Esophagus (tissue), 2 donors: ENCODE results near the gene PARD3. TPM values are rescaled to one million over a fixed set of nuclear protein-coding genes. Genes with fewer than 3 reads are reported as not detected.
"Not testable (repeated sequence)": the region's sequence is repeated elsewhere in the genome, so short reads cannot be mapped to it uniquely, and the experiment has no call there.

Experiments used
- H3K27ac ChIP-seq, 2 donors: one replicate each; pipeline ENCODE4 v1.5.1; 2013; ENCODE audit warnings: low read depth in 2 of 2, mild to moderate bottlenecking in 2 of 2, inconsistent platforms in 1 of 2, low read length in 1 of 2, moderate library complexity in 1 of 2
- H3K27me3 ChIP-seq, 2 donors: one replicate each; pipeline ENCODE4 v1.6.1; 2013; ENCODE audit warnings: low read length in 2 of 2, control low read depth in 1 of 2, mild to moderate bottlenecking in 1 of 2; ENCODE audit not compliant: insufficient read depth in 2 of 2, control insufficient read depth in 1 of 2
- H3K36me3 ChIP-seq, 2 donors: one replicate each; pipeline ENCODE4 v1.6.1; 2013; ENCODE audit warnings: low read length in 1 of 2; ENCODE audit not compliant: control insufficient read depth in 2 of 2, insufficient read depth in 2 of 2
- H3K4me1 ChIP-seq, 2 donors: one replicate each; pipeline ENCODE4 v1.6.1; 2013; ENCODE audit warnings: low read length in 1 of 2; ENCODE audit not compliant: control insufficient read depth in 2 of 2, insufficient read depth in 2 of 2
- H3K4me3 ChIP-seq, 2 donors: one replicate each; pipeline ENCODE4 v1.5.1; 2013; ENCODE audit warnings: low read length in 2 of 2, mild to moderate bottlenecking in 2 of 2, low read depth in 1 of 2, moderate library complexity in 1 of 2
- H3K9me3 ChIP-seq, 2 donors: one replicate each; pipeline ENCODE4 v1.6.1; 2013; ENCODE audit warnings: mild to moderate bottlenecking in 2 of 2, low read depth in 1 of 2, low read length in 1 of 2, moderate library complexity in 1 of 2; ENCODE audit not compliant: control insufficient read depth in 2 of 2, insufficient read depth in 1 of 2
- WGBS, 2 donors: extraction: QIAGEN DNeasy Blood & Tissue Kit; methylation state at CpG; one replicate each; pipeline ENCODE4 v1.1.7; 2013; 5-methylcytosine and 5-hydroxymethylcytosine counted together
- polyA plus RNA-seq, 2 donors: library from polyadenylated mRNA; stranded (reverse); fragments of 200-250 nt; gene quantifications; one replicate each; pipeline ENCODE4 v1.2.3, GENCODE V29; 2013
- donor health status: healthy with polysubstance abuse.
- donor health status: Bipolar disorder and iron deficiency.

The PARD3 gene
- polyA plus RNA-seq, 2 donors, result 40.3 to 71.3 TPM

DNA sequence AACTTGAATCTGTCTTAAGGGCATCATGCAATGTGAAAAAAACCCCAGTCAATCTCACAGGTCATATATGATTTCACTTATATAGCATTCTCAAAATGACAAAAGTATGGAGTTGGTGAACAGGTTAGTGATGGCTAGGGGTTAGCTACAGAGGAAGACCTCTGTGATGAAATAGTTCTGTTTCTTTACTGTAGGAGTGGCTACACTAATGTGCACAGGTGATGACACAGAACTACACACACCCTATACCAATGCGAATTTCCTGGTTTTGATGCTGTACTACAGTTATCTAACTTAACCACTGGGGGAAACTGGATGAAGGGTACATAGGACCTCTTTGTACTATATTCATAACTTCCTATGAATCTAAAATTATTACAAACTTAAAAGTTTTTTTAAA, 541.8 kb downstream of the PARD3 start:
- Histone ChIP-seq H3K27ac (no peak overlapping the region), H3K4me3 (no peak overlapping the region), H3K36me3 (no peaks in the 10 kb centered on the region), H3K9me3 (no peaks in the 10 kb centered on the region), H3K27me3 (no peaks in the 10 kb centered on the region), H3K4me1 (no peaks in the 10 kb centered on the region)
- WGBS, 2 donors, result 90% methylated on average over 1 of the region's 1 CpG

DNA sequence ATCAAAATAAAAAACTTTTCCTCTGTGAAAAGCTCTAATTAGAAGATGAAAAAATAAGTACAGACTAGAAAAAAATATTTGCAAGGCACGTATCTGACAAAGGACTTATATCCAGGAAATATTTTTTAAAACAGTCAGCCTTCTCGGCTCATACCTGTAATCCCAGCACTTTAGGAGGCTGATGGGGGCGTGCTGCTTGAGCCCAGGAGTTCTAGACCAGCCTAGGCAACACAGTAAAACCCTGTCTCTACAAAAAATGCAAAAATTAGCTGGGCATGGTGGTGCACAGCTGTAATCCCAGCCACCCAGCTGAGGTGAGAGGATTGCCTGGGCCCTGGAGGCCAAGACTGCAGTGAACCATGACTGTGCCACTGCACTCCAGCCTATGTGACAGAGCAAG, 542.8 kb downstream of the PARD3 start:
- Histone ChIP-seq H3K4me1 (no peaks in the 10 kb centered on the region), H3K36me3 (no peaks in the 10 kb centered on the region), H3K27me3 (no peaks in the 10 kb centered on the region), H3K9me3 (no peaks in the 10 kb centered on the region), H3K4me3 (no peak overlapping the region), H3K27ac (no peak overlapping the region)
- WGBS, 2 donors, result 84 to 92% methylated on average over 3 of the region's 3 CpGs

DNA sequence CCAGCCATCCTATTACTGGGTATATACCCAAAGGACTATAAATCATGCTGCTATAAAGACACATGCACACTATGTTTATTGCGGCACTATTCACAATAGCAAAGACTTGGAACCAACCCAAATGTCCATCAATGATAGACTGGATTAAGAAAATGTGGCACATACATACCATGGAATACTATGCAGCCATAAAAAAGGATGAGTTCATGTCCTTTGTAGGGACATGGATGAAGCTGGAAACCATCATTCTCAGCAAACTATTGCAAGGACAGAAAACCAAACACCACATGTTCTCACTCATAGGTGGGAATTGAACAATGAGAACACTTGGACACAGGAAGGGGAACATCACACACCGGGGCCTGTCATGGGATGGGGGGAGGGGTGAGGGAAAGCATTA, 546.7 kb downstream of the PARD3 start:
- H3K4me1 ChIP-seq, H3K4me3 ChIP-seq, H3K9me3 ChIP-seq, H3K36me3 ChIP-seq, H3K27ac ChIP-seq, H3K27me3 ChIP-seq: not testable (repeated sequence)
- WGBS, 2 donors, result 94 to 100% methylated on average over 1 to 2 of the region's 2 CpGs

DNA sequence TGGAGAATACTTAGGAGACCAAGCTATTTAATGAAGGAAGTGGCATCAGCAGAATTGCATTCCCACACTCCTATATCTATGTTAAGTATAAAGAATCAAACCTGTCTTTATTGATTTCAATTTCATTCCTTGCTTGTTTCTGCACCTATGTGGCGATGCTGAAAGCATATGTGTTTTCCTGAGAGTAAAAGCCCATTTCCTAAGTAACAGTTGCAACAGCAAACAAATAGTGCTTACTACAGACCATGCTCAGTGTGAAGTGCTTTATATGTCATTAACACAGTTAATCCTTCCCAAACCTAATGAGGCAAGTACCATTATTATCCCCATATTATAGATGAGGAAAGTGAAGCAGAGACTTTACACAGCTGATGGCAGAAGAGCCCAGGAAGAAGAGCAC, 552.1 kb downstream of the PARD3 start:
- H3K4me3 ChIP-seq, result no peak overlapping the region
- H3K36me3 ChIP-seq, result peaks cover 0 to 2% of the 10 kb centered on the region in 2 donors
- WGBS, 2 donors, result 81 to 89% methylated on average over 1 of the region's 1 CpG

DNA sequence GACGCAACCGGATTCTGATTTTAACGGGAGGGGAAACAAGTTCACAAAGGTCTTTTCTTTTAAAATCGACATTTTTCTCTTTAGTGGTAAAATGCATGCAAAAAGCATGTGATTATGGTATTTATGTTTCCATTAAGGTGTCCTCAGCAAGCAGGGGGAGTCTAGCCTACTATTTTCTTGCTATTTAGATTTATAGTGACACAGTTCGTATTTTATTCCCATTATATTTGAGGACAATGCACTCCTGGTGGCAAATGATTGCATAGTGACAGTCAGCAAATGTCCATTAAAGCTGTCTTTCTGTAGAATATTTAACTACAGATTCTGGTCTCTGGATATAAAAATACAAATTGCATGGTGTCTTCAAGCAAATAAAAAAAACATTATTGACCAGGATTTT, 554.2 kb downstream of the PARD3 start:
- no peaks in the 10 kb centered on the region for H3K9me3 ChIP-seq
- 89 to 90% methylated on average over 5 of the region's 5 CpGs for WGBS, 2 donors
- H3K36me3 ChIP-seq, result no peaks in the 10 kb centered on the region
- H3K27ac ChIP-seq, result no peak overlapping the region
- H3K27me3 ChIP-seq, result no peaks in the 10 kb centered on the region
- no peak overlapping the region for H3K4me3 ChIP-seq
- H3K4me1 ChIP-seq, result no peaks in the 10 kb centered on the region

More for the DNA sequence above, 552.1 kb downstream of the PARD3 start:
- H3K9me3 ChIP-seq, result no peaks in the 10 kb centered on the region
- no peaks in the 10 kb centered on the region for H3K4me1 ChIP-seq
- H3K27me3 ChIP-seq, result no peaks in the 10 kb centered on the region
- H3K27ac ChIP-seq, result no peak overlapping the region

DNA sequence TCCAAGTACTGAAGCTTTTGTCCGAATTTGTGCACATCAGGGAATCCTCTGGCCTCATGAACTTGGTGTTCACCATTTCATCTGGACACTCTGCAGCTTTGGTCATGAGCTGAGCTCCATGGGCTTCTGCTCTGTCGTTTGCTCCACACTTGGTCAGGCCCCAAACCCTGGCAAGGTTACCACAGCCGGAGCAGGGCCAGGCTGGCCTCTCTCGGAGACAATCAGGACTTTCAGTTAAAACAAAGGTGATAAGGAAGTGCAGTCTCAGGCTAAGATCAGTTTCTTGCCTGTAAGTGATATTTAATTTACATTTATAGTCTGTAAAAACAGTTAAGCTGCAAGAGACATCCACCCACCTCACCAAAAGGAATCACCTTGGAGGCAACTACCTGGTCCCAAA, 558.9 kb downstream of the PARD3 start:
- no peak overlapping the region for H3K4me3 ChIP-seq
- H3K4me1 ChIP-seq, result no peaks in the 10 kb centered on the region
- no peaks in the 10 kb centered on the region for H3K9me3 ChIP-seq
- no peak overlapping the region for H3K27ac ChIP-seq
- H3K27me3 ChIP-seq, result no peaks in the 10 kb centered on the region
- H3K36me3 ChIP-seq, result no peaks in the 10 kb centered on the region
- WGBS, 2 donors, result 85 to 92% methylated on average over 4 of the region's 4 CpGs

DNA sequence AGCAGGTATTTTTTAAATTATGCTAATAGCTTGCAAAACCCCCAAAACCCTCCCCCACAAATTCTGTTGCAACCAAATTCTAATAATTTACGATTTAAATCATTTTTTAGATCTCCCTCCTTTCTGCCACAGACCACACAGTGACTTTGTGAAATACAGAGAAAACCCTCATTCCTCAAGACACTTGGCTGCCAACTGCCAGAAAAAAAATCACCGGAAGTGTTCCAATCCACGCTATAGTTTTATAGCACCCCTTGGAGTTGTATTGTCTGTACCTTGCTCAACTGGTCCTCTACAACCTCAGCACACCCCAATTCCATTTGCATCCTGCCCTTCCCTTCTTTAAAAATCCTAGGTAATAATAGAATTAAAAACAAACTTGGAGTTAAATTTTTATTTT, 560.1 kb downstream of the PARD3 start:
- 44 to 63% methylated on average over 3 of the region's 3 CpGs for WGBS, 2 donors
- no peaks in the 10 kb centered on the region for H3K36me3 ChIP-seq

DNA sequence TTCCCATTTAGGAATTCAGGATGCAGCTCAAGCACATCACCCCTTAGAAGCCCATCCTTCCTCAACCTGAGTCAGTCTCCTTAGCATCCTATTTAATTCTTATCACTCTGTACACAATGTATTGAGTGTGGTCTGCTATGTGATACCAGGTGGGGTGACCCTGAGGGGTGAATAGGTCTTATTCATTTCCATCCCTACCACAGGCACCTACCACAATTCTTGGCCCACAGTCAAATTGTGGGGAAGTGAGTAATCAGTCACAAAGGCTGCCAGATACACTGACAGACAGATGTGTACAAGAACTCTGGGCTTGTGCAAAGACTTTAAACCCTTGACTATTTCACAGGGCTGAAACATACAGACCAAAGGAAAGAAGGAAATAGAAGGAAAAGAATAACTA, 560.5 kb downstream of the PARD3 start:
- no peaks in the 10 kb centered on the region for H3K36me3 ChIP-seq
- H3K27ac ChIP-seq, result no peak overlapping the region
- no peaks in the 10 kb centered on the region for H3K27me3 ChIP-seq
- H3K4me3 ChIP-seq, result no peak overlapping the region
- H3K9me3 ChIP-seq, result no peaks in the 10 kb centered on the region
- no peaks in the 10 kb centered on the region for H3K4me1 ChIP-seq

More for the DNA sequence above, 560.1 kb downstream of the PARD3 start:
- H3K4me1 ChIP-seq, result no peaks in the 10 kb centered on the region
- no peak overlapping the region for H3K27ac ChIP-seq
- H3K9me3 ChIP-seq, result no peaks in the 10 kb centered on the region
- H3K27me3 ChIP-seq, result no peaks in the 10 kb centered on the region
- no peak overlapping the region for H3K4me3 ChIP-seq

DNA sequence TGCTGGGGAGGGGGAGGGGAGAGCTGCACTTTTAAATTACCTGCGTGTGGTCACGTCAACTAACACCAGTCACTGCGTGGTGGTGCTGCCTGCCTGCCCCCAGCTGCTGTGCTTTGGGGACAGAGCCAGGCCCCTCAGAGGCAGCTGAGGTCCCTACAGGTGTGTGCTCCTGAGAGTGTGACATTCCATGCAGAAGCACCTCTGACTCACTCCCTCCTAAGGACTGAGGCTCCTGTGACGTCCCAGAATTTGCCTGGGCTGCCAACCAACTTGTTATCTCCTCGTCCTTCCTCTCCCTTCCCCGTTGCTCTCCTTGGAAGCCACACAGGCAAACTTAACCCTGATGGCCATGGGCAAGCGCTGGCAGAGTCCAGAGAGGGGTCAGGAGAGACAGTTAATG, 563.0 kb downstream of the PARD3 start:
- no peak overlapping the region for H3K4me3 ChIP-seq
- H3K27me3 ChIP-seq, result no peaks in the 10 kb centered on the region
- H3K27ac ChIP-seq, result no peak overlapping the region
- H3K36me3 ChIP-seq, result no peaks in the 10 kb centered on the region
- 58 to 65% methylated on average over 7 of the region's 7 CpGs for WGBS, 2 donors
- H3K4me1 ChIP-seq, result no peaks in the 10 kb centered on the region
- no peaks in the 10 kb centered on the region for H3K9me3 ChIP-seq

DNA sequence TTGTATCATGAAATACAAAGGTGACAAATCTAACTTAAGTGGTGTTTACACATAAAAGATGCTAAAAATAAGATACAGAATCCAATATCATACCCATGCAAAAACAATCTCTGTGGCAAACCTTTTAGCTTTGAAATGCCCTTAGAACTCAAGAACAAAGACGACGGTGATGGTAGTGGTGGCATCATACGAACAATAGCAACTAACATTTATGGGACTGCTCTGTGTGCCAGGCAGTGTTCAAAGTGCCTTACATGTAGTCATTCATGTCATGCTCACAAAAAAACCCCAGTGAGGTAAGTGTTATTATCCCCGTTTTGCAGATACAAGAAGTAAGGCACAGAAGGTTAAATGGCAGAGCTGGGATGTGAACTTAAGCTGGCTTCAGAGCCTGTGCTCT, 563.9 kb downstream of the PARD3 start:
- 83 to 89% methylated on average over 4 of the region's 4 CpGs for WGBS, 2 donors
- H3K4me1 ChIP-seq, result no peaks in the 10 kb centered on the region
- H3K27ac ChIP-seq, result no peak overlapping the region
- H3K4me3 ChIP-seq, result no peak overlapping the region
- H3K36me3 ChIP-seq, result no peaks in the 10 kb centered on the region
- no peaks in the 10 kb centered on the region for H3K27me3 ChIP-seq
- H3K9me3 ChIP-seq, result no peaks in the 10 kb centered on the region
